Epithelial cell of proximal tubule (primary cell): ENCODE measurements around the gene STRA6. TPM values are rescaled to one million over a fixed set of nuclear protein-coding genes. Genes with fewer than 3 reads are reported as not detected.

ENCODE experiments used
- DNase-seq: peaks from one replicate; pipeline ENCODE4 v3.0.0-alpha.2; 2011; ENCODE audit warnings: low read depth
- H3K4me3 ChIP-seq: 2 replicates; pipeline ENCODE4 v1.5.1; 2011; ENCODE audit warnings: low read depth, mild to moderate bottlenecking, low read length
- CTCF ChIP-seq: conservative IDR thresholded peaks from 2 replicates; pipeline ENCODE4 v1.5.1; 2012; ENCODE audit warnings: low read depth, mild to moderate bottlenecking, low read length
- total RNA-seq: library from RNA; depleted of rRNA; stranded (reverse); fragments of >200 nt; gene quantifications from 2 replicates; pipeline ENCODE4 v1.2.3, GENCODE V29; 2015

STRA6 gene
- total RNA-seq, 1 donor from 2014 or later = 3.9 TPM

- DNase-seq = no peak
- no peak for TF ChIP-seq CTCF
- no peak overlapping the region for H3K4me3 ChIP-seq
These were observed 40.8 kb upstream of the STRA6 start for GRCh38 chr15:74243431-74243830.

- H3K4me3 ChIP-seq = no peak overlapping the region
- DNase-seq = no peak
- TF ChIP-seq CTCF = no peak
These were observed 40.0 kb upstream of the STRA6 start for GRCh38 chr15:74242441-74243185.

- no peak for TF ChIP-seq CTCF
- DNase-seq = no peak
- no peak overlapping the region for H3K4me3 ChIP-seq
These were observed 38.5 kb upstream of the STRA6 start for GRCh38 chr15:74240897-74241614.

- no peak overlapping the region for H3K4me3 ChIP-seq
- TF ChIP-seq CTCF = peak; percentile 79
- peak; percentile 81 for DNase-seq
These were observed 37.5 kb upstream of the STRA6 start for GRCh38 chr15:74240002-74240568.

- no peak for TF ChIP-seq CTCF
- DNase-seq = no peak
- H3K4me3 ChIP-seq = no peak overlapping the region
These were observed 36.6 kb upstream of the STRA6 start for GRCh38 chr15:74239051-74239705.

- DNase-seq = no peak
- H3K4me3 ChIP-seq = no peak within 1 kb of the TSS
- TF ChIP-seq CTCF = no peak
These were observed 33.4 kb upstream of the STRA6 start, which contains the start of gene CCDC33 for GRCh38 chr15:74235962-74236361. Gene CCDC33, plus strand, starts transcription at chr15:74236326. Its CDS starts 394 bp downstream, at chr15:74236720.
